OCI-M1 (cell line): ENCODE data around the gene SNX10.
A peak's percentile ranks its signal among the peaks of the same experiment; 100 is the strongest.

Source experiments
- DNase-seq: peaks from one replicate; lab custom pipeline; 2025; lab: John Stamatoyannopoulos, UW

The SNX10 gene

DNA sequence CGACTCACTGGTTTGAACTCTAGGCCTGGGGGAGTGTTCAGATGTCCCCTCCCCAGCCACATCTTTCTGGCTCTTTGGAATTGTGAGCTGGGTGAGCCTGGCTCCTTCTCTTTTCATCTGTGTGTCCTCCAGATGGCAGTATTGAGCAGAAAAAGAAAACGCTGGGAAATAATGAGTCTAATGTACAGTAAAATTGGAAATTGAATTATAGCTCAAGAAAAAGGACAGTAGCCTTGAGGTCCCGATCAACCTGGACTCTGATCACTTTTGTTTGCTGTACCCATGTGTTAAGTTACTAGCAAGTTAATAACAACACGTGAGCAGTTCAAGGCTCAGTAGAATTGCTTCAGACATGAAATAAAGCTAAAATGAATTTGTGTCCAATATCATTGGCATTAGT is 77.9 kb downstream of the SNX10 start:
- DNase-seq: peak; percentile 63

DNA sequence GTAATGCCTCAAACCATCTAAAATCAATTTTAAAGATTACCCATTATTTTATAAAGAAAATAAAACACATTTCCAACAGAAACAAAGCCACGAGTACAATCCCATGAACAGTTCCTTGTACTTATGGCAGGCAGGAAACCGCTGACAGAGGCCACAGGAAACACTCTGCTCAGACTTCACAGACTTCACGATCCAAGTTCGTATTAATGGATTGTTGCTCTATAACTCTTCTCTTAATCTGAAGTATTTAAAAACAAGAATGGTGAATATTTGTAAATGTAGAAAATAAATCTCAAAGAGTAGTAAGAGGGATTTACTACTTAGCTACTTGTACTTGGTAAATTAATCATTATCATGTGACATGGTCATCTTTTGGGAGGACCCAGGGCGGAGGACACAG is 78.3 kb downstream of the SNX10 start:
- no peak for DNase-seq

DNA sequence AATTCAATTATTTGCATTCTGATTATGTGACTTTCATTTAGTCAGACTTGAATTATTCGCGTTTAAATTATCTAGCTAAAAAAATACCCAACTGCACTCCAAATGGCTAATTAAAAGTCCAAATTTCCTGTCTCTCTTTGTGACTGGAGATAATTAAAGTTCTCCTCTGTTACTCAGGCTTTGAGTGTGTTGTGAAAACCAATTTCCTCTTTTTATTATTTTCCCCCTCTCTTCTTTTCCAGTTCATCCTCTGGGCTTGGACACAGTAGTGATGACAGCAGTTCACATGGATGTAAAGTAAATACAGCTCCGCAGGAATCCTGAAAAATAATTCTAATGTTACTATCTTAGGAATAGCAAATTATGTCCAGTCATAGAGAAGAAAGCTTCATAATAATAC is 80.6 kb downstream of the SNX10 start:
- no peak for DNase-seq

DNA sequence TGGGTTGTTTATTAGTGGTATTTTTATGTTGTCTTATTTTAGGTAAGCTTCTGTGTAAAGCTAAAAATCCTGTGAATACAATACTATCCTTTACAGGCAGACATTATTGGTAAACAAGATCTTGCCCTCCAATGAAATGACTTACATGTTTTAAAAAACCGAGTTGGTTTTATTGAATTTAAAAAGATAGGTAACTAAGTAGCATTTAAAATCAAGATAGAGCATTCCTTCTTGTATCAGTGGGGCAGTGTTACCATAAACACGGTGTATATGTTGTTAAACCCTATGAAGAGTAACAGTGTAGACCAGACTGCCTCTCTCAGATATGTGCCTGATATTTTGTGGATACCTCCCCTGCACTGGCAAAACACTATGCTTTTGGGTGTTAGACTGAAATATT is 81.0 kb downstream of the SNX10 start:
- no peak for DNase-seq

DNA sequence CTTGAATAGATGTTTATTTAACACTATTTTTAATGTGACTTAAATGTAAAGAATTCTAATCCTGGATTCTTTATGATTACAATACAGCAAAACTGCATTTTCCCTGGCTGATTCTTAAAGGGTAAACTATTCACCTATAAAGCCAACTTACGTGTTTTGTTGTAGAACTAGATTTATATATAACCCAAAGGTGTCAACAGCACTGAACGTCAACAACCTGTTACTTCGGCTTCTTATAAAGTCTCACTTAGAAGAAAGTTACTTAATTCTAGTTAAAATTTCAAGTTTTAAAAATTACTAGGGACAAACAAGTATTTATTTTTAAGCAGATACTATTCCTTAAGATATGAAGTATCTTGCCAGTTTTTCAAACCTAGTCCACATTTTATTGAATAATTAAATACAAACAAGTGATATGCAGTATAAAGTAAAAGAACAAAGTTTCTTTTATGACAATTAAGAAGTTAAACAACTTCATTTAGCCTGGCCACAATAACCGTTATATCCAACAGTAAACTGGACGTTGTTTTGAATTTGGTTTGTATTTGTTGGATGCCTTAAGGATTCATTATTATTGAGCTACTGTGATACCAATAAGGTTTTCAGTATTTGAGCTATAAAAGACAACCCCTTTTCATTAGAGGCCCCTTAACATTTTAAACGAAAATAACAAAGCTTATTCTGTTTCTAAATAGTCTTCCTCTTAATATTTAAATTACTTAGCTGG is 83.1 kb downstream of the SNX10 start:
- no peak for DNase-seq

DNA sequence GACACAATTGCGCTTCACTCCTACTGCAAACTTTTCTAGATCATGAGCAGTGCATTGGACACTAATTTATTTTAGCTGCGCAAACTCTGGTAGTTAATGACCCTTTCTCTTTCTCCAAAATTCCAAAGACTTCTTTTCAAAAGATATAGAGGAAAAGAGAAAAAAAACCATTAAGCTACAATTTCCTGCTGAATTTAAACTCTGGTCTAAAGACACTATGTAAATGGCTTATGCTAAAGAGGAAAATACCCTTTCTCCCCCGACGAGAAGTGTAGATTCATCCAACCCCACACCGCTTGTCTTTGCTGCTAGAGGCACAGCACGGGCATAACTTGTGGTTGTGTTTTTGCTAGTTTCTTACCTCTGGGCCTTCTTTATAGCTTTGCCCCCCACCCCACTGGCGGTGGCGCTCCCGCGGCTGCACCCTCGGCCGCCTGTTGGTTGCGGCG is 84.1 kb downstream of the SNX10 start:
- DNase-seq: peak; percentile 3

DNA sequence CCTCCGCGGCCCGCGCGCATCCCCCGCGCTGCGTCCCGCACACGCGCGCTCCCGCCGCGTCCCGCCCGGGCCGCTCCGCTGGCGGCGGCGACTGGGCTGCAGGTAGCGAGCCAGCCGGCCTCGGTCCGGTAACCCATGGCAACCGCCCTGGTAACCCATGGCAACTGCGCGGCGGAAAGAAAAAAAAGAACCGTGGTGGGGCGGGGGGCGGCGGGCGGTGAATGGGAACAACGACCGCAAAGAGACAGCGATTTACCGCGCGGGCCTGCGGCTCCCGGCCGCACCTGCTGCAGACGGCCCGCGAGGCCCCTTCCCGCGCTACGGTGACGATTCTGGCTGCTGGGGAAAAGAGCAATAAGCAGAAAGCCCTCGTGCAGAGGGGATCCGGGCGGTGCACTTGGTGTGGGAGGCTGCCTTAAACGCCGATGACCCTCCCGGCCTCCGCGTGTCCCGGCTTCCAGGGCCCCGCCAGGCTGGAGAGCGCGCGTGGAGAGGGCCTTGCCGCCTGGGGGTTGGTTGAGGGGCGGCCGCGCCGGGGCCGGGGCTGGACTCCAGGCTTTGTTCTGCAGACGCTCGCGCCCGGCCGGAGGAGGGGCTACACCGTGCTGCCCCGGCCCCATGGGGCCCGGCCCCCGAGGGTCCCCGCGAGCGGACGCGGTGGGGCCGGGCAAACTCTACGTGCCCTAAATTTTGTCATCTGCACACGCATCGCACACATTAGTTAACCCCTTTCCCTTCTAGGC is 84.7 kb downstream of the SNX10 start:
- DNase-seq: no peak

DNA sequence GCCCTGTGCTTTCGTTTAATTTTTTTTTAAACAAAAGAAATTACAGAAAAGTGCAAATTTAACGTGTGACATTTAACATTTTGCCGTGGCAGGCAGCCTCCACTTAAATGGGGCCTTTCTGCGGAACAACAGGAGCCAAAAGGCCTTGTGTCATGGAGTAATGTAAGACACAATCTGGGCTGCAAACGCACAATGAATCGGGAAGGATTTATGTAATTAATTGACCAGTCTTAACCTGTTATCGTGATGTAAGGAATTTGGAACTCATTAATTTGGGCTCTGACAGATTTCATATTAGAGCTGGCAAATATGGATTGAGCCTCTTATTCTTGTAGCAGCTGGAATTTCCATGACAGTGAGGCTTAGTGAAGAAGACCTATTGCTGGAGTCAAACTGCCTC is 86.4 kb downstream of the SNX10 start:
- DNase-seq: no peak

DNA sequence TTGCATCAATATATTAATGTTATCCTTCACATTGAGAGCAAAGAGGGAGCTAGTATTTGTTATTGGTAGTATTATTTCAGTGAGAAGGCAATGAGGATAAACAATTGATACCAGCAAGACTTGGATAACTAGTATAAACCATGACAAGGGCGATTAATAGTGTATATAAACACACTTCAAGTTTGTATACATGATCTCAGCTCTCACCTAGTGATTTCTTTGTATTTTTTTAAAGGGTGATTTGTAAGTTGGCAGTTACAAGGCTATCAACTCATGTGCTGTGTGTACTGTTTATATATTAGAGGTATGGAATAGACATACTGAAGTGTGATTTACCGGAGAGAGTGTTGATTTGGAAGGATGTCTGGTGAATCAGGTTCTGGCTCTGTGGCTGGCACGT is 88.0 kb downstream of the SNX10 start:
- no peak for DNase-seq

DNA sequence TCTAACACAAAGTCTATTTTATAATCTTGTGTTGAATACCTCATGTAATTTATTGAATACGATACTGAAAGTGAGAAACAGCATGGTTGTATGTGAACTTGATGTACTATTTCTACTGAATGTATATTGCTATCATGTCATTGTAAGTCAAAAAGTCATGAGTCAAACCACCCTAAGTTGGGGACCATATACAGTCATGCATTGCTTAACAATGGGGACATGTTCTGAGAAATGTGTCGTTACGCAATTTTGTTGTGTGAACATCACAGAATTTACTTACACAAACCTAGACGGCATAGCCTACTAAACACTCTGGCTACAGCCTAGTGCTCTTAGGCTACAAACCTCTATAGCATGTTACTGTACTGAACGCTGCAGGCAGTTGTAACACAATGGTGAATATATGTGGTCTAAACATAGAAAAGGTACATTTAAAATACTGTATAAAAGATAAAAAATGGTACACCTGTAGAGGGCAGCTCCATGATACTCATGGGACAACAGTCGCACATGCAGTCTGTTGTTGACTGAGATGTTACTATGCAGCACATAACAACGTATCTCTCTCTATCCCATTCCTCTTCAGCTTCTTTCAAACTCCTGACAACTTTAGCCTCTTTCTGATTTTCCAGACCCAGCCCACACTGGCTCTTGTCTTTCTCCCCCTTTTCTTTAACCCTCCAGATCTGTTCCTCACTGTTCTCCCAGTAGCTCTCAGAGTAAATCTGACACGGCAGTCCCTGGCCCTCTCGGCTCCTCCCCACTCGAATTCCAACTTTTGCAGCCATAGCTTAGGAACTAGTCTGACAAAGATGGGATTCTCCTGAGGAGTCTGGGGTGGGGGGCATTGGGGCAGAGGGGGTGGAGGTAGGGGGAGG is 90.1 kb downstream of the SNX10 start:
- DNase-seq: no peak

DNA sequence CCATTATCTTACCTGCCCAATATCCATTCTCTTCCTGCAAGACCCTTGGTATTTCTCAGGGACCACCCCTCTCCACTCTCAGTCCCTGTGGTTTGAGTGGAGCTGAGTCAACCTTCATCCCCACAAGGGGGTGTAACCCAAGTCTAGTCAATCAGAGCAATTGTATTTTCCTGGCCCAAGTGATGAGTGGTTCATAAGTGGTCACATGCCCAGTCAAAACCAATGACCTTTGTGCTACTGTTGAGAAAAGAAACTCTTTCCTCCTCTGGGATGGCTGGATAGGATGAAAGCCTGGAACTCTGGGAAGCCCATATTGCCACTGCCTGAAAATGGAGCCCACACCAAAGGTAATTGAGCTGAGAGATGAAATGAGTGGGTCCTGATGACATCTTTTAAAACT is 93.6 kb downstream of the SNX10 start:
- DNase-seq: no peak

DNA sequence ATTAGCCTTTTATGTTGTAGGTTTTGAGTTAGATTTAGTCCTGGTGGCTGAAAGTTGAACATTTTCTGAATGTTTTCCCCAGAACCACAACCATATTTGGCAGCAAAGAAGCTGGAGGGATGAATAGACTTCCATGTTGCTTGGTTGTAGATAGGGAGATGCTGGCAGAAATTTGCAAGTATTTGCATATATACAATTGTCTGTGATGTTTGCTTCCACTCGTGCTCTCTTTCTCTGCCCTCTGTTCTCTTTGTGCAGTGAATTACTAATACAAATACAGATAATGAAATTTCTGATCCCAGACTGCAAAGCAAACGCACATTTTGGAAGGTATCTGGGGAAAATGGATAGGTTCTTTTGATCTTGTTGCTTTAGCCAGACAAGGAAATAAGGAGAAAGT is 96.1 kb downstream of the SNX10 start:
- no peak for DNase-seq

DNA sequence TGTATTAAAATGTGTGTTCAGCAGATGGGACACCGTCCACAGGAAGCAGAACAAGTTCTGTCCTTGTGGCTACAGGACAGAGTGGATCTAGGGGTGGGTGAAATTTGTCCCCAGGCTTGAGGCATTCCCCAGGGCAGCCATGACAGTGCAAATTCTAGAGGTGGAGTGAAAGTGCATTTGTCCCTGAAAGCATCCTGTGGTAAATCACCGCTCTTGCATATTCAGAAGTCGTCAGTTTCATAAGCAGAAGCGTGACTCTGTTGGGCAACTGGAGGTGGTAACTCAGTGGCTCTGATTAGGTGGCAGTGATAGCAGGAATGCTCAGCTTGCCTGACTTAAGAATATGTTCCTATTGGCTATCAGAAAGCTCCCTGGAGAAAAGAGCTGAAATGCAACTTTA is 96.6 kb downstream of the SNX10 start:
- no peak for DNase-seq

DNA sequence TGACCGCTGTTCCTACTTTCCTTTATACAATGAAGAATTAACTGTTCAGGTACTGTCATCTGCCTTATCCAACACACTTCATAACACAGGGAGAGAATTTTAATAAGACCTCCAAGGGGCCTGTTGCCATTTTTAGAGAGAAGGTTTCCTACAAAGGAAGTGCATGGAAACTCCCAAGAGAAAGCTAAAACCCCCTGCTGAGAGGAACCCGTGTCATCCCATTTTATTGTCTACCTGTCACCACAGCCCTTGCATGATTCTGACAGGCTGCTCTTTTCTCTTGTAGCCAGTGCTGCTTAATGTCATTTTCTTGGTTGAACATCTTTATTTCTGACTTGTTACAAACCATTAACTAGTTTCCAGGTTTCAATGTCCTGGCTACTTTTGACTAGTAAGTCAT is 98.4 kb downstream of the SNX10 start:
- no peak for DNase-seq

DNA sequence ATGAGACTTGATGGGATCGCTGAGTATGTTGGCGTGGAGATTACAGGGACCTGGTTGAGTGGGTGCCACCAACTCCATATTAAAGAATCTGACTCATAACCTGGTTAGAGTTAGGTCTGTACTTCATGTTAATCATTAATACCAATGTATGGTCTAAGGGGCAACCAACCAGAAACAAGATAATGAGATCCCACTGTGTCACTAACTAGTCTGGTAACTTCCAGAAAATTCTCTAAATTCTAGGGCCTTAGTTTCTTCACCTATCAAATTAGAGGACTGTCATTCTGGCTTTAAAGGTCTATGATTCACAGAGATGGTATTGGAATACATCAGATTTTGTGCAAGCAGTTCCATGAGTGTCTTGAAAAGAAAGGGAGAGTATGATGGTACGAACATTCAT is 102.2 kb downstream of the SNX10 start:
- DNase-seq: no peak

DNA sequence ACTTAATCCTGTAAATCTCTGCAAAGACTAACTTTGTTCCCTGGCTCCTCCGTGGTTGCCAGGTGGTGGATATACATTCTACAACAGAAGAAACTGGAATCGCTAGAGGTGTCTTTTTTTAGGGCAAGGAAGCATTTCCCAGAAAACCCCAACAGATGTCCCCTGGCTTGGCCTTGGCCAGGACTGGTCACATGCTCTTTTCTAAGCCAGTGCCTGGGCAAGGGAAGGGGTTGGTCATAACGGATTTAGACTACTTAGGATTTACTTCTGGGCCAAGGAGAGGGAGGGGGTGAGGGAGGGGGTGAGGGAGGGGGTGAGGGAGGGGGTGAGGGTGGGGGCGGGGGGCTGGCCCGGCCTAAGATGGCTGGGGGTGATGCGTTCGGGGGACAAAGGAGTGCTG is 105.7 kb downstream of the SNX10 start:
- no peak for DNase-seq

DNA sequence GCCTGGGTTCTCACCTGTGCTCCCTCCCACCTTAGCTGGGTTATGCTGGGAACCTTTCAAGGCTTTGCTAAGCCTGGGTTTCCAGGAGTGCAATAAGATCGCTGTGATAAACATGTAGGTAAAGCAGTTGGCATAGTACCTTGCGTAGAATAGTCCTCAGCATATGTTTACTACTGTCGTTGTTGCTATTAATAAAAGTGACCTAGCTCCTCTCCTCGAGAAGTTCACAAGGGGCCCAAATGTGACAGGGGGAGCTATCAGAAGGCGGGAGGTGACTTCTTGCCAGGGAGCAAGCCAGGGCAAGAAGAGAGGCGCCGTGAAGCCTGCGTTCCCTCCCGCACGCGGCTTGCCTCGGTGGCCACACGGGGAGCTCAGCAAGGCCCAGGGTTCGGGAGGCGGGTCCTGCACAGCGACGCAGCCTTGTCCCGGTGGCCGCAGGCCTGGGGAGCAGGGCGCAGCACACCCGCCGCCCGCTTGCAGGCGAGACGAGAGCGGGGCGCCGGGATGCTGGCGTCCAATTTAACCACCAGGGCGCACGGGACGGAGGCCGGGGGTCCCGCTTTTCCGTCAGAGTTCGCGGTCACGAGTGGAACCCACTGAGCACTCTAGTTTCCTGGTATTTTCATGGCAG is 106.2 kb downstream of the SNX10 start:
- peak; percentile 14 for DNase-seq

DNA sequence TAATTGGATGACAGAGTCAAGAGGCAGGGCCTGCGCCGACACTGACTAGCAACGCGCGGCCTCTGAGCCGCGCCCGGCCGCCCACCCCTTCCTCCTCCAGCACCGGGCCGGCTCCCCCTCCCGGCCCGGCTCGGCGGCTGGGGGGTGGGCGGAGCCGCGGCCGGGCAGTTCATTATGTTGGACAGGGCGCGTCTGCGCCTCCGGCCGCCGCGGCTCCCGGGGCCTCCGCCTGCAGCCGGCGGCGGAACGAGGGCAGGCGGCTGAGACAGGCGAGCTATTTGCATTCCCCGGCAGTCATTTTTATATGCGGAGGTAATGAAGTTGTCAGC is 106.7 kb downstream of the SNX10 start:
- DNase-seq: peak; percentile 59

DNA sequence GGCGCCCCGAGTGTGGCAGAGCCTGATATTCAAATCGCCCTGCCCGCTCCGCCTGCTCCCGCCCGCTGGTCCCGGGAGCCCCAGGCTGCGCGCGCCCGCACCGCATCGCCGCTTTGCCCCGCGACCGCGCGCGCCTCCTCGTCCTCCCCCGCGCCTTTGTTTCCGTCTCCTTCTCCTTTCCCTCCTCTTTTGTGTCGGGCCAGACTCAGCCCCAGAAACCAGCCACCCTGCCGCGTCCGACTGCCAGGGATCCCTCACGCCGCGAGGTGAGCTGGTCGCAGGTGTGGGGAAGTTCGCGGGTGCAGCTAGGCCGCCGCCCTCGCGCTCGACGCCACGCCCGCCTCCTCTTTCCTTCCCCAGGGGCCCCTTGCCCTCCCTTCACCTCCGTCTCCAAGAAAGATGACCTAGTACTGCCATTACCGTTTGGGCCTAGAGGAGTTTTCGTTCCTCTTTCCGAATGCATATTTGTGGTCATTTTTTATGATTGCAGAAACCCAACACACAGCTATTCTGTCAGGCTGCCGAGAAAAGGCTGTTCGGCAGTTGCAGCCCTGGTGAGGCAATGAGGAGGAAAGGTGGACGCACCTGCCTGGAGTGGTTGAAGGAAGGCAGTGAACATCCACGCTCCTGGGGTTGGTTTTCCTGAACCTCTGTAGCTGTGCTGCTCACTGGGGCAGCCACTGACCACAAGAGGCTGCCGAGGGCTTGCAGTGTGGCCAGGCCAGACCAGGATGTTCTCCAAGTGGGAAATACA is 107.3 kb downstream of the SNX10 start:
- peak; percentile 61 for DNase-seq

DNA sequence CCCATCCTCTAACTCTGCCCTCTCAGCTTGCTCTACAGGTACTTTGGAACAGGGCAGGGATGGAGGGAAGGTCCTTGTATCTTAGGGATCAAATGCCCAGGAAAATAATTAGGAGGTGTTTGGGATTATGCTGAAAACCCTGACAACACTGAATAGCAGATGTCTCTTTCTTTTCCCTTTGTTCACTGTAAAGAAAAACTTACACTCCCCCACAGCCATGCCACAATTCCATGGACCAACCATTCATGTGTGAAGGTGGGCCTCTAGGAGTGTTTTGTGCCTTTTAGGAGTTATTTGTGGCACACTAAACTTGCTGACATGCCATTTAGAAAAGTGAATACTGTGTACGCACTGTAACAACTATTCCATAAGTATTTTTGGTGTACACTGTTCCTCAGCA is 108.1 kb downstream of the SNX10 start:
- no peak for DNase-seq

DNA sequence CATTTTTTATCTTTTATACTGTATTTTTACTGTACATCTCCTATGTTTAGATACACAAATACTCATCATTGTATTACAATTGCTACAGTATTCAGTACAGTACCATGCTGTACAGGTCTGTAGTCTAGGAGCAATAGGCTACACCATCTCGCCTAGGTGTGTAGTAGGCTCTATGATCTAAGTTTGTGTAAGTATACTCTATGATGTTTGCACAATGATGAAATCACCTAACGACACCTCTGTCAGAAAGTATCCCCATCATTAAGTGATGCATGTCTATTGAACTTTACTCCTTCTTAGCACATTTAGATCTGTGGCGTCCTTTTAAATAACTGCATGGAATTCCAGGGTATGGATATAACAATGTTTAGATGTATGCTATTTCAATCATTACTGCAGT is 112.0 kb downstream of the SNX10 start:
- DNase-seq: no peak
